SU-DHL-6 (cell line): ENCODE measurements around the gene CNTN2.

Source experiments
- EZH2phosphoT487 ChIP-seq: fragments of 200-600 bp; sonication (generic), shearing (Covaris generic); conservative IDR thresholded peaks from 2 replicates; pipeline ENCODE4 v1.6.1; 2018; ENCODE audit warnings: mild to moderate bottlenecking, antibody characterized with exemption, low read length, moderate library complexity, mixed read lengths
- TF ChIP-seq, protein P1 (sequence below): fragments of 200-600 bp; sonication (generic); IDR thresholded peaks from one replicate; pipeline ENCODE4 v1.5.1; 2017; ENCODE audit warnings: antibody characterized with exemption, mild to moderate bottlenecking, low read length, moderate library complexity; ENCODE audit not compliant: insufficient read depth, poor library complexity, severe bottlenecking

DNA sequence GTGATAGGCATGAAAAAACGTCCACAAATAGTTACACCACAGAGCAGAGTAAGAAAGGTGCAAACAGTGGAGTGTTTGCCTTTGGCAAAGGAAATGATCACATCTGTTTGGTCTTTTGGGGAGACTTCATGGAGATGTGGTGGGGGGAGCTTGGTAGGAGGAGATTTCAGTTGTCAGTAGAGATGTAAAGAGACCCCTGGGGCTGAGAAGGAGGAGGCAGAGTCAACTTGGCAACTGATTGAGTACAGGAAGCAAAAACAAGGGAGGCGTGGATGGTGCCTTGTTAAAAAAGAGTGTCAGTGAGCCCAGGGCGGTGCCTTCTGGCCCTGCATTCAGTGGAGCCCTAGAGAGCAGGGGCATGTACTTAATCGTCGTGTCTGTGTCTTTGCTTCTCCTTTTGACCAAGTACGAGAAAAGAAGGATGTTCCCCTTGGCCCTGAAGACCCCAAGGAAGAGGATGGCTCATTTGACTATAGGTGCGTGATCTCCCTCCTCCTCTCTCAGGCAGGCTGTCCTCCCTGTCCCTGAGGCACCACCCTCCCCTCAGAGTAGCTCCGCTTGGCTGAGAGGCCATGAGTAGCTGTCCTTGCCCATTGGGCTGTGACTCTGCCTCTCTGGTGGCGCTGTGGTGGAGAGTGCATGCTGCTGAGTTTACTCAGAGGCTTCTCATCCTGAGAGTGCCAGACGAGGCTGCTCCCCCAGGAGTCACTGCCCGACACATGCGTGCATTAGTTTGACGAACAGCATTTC lies 30.4 kb upstream of the CNTN2 start:
- TF ChIP-seq, protein P1, sequence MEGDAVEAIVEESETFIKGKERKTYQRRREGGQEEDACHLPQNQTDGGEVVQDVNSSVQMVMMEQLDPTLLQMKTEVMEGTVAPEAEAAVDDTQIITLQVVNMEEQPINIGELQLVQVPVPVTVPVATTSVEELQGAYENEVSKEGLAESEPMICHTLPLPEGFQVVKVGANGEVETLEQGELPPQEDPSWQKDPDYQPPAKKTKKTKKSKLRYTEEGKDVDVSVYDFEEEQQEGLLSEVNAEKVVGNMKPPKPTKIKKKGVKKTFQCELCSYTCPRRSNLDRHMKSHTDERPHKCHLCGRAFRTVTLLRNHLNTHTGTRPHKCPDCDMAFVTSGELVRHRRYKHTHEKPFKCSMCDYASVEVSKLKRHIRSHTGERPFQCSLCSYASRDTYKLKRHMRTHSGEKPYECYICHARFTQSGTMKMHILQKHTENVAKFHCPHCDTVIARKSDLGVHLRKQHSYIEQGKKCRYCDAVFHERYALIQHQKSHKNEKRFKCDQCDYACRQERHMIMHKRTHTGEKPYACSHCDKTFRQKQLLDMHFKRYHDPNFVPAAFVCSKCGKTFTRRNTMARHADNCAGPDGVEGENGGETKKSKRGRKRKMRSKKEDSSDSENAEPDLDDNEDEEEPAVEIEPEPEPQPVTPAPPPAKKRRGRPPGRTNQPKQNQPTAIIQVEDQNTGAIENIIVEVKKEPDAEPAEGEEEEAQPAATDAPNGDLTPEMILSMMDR = no peak
- TF ChIP-seq EZH2phosphoT487 = no peak
